Measurements from ENCODE around the gene SEC62. TPM values are rescaled to one million over a fixed set of nuclear protein-coding genes. Genes with fewer than 3 reads are reported as not detected.
"Not testable (repeated sequence)": the region's sequence is repeated elsewhere in the genome, so short reads cannot be mapped to it uniquely, and the experiment has no call there.

Gene SEC62
- total and polyA plus RNA-seq, 5 experiments from 2014 or later: 147 to 226 (median 170) TPM

DNA sequence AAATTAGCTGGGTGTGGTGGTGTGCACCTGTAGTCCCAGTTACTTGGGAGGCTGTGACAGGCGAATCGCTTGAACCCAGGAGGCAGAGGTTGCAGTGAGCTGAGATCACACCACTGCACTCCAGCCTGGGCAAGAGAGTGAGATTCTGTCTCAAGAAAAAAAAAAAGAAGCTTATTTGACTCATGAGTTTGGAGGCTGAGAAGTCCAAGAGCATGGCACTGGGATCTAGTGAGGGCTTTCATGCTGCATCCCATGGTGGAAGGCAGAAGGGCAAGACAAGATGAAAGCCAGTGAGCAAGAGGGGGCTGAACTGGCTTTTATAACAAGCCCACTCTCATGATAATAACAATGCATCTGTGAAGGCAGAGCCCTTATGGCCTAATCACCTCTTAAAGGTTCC lies 33.4 kb downstream of the SEC62 start:
- no peak for ATAC-seq
- Mint-ChIP-seq H3K27me3 (no peaks in the 10 kb centered on the region), H3K9me3 (no peaks in the 10 kb centered on the region), H3K36me3 (peaks cover 11 to 14% (median 11%) of the 10 kb centered on the region in 3 donors), H3K4me3 (no peak overlapping the region), H3K4me1 (peaks cover 18 to 42% (median 37%) of the 10 kb centered on the region in 4 donors), H3K27ac (no peak overlapping the region)
- DNase-seq: no peak
- POLR2A ChIA-PET: interaction anchor here (1.6 kb wide), 1 partner anchor 34 kb away, joined by 3 read pairs; the partner anchor contains the start of gene SEC62

DNA sequence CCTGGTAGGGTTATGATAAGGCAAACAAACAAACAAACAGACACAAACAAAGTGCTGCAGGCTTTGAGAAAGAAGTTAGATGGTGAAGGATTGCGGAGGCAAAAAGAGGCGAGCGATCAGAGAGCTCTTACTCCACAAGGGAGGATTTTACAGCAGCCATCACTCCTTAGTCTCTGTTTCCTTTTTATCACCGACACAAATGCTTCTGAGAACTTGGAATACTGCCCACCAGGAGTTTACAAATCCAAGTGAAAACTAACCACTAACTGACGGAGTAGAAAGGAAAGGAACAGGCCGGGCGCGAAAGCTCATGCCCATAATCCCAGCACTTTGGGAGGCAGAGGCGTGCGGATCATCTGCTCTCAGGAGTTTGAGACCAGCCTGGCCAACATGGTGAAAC lies 35.6 kb downstream of the SEC62 start:
- Mint-ChIP-seq H3K36me3 (peaks cover 5 to 11% (median 11%) of the 10 kb centered on the region in 3 donors), H3K4me3 (peak overlapping the region in 5 of 10 donors; percentile 12 to 65 (median 34)), H3K27ac (peak overlapping the region in 7 of 10 donors; percentile 21 to 81 (median 40)), H3K4me1 (peaks cover 27 to 56% (median 52%) of the 10 kb centered on the region in 4 donors), H3K27me3 (no peaks in the 10 kb centered on the region), H3K9me3 (no peaks in the 10 kb centered on the region)
- POLR2A ChIA-PET: interaction anchor here (0.6 kb wide), 1 partner anchor 39 kb away, joined by 9 read pairs; no protein-coding TSS in a partner anchor
- ATAC-seq: no peak
- no peak for DNase-seq

DNA sequence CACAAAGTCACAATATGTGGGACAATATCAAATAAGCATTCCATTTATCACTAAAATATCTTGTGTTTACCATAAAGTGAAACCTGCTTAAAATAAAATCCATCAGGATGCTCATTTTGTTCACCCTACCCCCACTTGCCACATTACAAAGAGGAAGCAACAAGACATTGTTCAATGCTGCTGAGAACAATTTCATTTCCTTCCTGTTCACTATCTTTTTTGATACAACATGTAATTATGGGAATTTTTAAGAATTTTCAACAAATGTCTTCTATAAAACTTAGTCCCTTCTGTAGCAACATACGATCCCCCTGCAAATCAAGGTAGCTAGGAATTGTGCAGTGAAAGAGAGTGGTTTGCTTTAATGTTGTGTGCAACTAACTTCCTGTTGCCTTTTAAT lies 36.3 kb downstream of the SEC62 start:
- Mint-ChIP-seq H3K4me1 (peaks cover 29 to 58% (median 56%) of the 10 kb centered on the region in 4 donors), H3K36me3 (peaks cover 4 to 11% (median 11%) of the 10 kb centered on the region in 3 donors), H3K27ac (peak overlapping the region in 9 of 10 donors; percentile 24 to 85 (median 65)), H3K4me3 (peak overlapping the region; percentile 4 to 72 (median 49)), H3K9me3 (no peaks in the 10 kb centered on the region), H3K27me3 (no peaks in the 10 kb centered on the region)
- peak in 1 of 10 donors; percentile 10 for DNase-seq
- peak in 1 of 2 donors; percentile 46 for ATAC-seq
- POLR2A ChIA-PET: interaction anchor here (1.2 kb wide), 1 partner anchor 36 kb away, joined by 4 read pairs; the partner anchor contains the start of gene SEC62

DNA sequence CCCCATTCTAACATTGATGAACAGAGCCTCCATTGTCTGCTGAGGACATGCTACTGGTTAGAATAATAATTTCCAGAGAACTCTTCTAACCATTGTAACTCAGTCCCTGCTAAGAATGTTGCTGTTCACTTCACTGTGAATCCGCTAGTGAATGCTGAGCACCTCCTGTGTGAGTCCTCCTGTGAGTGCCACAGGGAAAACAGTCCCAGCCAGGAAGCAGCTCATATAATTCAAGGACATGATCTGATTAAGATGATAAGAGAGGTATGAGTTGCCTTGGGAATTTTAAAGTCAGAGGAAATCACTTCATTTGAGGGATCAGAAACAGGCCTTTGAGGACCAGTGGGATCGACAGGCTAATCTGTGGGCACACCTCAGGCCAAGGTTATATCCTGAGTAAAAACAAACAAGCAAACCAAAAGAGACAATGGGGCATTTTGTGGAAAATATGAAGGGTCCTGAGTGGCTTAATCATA lies 37.3 kb downstream of the SEC62 start:
- H3K4me1 Mint-ChIP-seq: peaks cover 31 to 60% (median 56%) of the 10 kb centered on the region in 4 donors
- no peaks in the 10 kb centered on the region for H3K27me3 Mint-ChIP-seq
- DNase-seq (no peak), ATAC-seq (no peak)
- H3K4me3 Mint-ChIP-seq: peak overlapping the region in 4 of 10 donors; percentile 22 to 64 (median 40)
- no peaks in the 10 kb centered on the region for H3K9me3 Mint-ChIP-seq
- POLR2A ChIA-PET: interaction anchor here (1.2 kb wide), 1 partner anchor 232 kb away, joined by 3 read pairs; no protein-coding TSS in a partner anchor
- H3K36me3 Mint-ChIP-seq: peaks cover 4 to 11% (median 6%) of the 10 kb centered on the region in 3 donors
- peak overlapping the region in 8 of 10 donors; percentile 37 to 85 (median 70) for H3K27ac Mint-ChIP-seq

DNA sequence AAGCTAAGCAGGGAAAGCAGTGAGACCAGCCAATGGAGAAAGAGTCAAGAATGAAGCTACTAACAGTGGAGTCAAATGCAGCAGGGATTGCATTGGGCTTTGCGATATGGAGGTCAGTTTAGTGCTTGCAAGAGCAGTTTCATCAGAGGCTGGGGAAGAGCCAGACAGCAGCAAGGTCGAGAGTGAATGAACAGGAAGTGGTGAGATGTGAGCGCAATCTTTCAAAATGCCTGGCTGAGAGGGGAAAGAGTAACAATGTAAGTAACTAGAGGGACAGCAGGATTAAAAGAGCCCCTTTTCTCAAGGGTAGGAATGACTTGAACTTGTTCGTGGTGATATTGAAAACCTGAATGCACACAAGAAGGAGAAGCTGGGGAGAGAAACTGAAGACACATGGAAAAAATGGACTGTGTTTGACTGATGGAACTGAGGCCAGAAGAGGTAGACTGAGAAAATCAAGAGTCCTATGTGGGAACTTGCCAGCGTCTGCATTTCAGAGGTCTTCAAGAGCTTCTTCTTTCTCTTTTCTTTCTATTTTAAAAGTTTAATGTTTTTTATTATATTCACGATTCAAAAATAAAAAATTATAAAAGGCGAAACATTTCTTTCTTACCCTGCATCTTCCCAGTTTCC lies 40.5 kb downstream of the SEC62 start:
- DNase-seq: peak in 8 of 10 donors; percentile 8 to 65 (median 42)
- Mint-ChIP-seq H3K27me3 (no peaks in the 10 kb centered on the region), H3K36me3 (no peaks in the 10 kb centered on the region), H3K9me3 (no peaks in the 10 kb centered on the region), H3K27ac (peak overlapping the region; percentile 17 to 77 (median 72)), H3K4me3 (peak overlapping the region in 9 of 10 donors; percentile 8 to 70 (median 47)), H3K4me1 (peaks cover 27 to 51% (median 45%) of the 10 kb centered on the region in 4 donors)
- POLR2A ChIA-PET: interaction anchor here (0.6 to 1.9 kb wide), 4 partner anchors 15 to 158 kb away, joined by 3 to 10 read pairs (median 4); partner anchors contain the start of gene SEC62
- peak; percentile 94 to 97 for ATAC-seq

DNA sequence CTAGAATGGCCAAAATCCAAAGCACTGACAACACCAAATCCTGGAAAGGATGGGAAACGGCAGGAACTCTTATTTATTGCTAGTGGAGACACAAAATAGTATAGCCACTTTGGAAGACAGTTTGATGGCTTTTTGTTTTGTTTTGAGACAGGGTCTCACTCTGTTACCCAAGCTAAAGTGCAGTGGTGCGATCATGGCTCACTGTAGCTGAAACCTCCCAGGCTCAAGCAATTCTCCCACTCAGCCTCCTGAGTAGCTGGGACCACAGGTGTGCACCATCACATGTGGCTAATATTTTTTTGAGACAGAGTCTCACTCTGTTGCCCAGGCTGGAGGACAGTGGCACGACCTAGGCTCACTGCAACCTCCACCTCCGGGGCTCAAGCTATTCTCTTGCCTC lies 43.9 kb downstream of the SEC62 start:
- Mint-ChIP-seq H3K36me3 (no peaks in the 10 kb centered on the region), H3K27me3 (no peaks in the 10 kb centered on the region), H3K27ac (peak overlapping the region in 1 of 10 donors; percentile 33), H3K9me3 (no peaks in the 10 kb centered on the region), H3K4me1 (peaks cover 17 to 26% (median 23%) of the 10 kb centered on the region in 4 donors), H3K4me3 (no peak overlapping the region)
- no peak for ATAC-seq
- POLR2A ChIA-PET: no interaction called here
- DNase-seq: no peak

DNA sequence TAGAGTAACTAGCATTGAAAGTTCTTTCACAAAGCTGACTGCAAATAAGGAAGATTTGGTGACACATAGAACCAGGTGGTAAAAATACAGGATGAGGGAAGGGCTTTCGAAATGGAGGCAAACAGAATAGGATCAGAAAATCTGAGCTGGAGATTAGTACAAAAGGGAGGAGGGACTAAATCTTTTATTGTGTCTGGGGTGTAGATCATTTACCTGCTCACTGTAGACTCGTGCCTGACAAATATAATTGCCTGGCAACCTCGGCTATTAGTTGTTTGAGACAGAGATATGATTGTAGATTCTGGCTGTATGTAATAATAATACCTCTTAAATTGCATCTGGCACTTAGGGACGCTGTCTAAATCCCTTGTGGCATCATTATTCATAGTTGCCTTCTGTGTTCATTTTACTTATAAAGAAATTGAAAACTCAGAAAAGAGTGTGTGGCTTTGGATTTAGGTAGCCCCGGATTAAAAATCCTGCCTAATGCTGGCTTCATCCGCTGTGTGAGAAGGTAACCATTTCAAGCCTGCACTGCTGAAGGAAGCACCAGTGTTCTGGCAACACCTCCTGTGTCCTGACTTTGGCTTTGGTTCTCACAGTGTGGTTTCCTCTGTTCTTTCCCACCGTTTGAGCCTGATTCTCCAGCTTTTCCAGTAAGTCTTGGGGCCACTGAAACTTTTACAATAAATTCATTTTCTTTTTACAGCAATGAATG lies 46.2 kb downstream of the SEC62 start:
- no peaks in the 10 kb centered on the region for H3K9me3 Mint-ChIP-seq
- no peak for DNase-seq
- peak overlapping the region in 1 of 10 donors; percentile 34 for H3K4me3 Mint-ChIP-seq
- H3K27me3 Mint-ChIP-seq: no peaks in the 10 kb centered on the region
- no peaks in the 10 kb centered on the region for H3K36me3 Mint-ChIP-seq
- H3K4me1 Mint-ChIP-seq: peaks cover 4 to 13% (median 5%) of the 10 kb centered on the region in 4 donors
- POLR2A ChIA-PET: no interaction called here
- ATAC-seq: no peak
- H3K27ac Mint-ChIP-seq: peak overlapping the region in 1 of 10 donors; percentile 80

DNA sequence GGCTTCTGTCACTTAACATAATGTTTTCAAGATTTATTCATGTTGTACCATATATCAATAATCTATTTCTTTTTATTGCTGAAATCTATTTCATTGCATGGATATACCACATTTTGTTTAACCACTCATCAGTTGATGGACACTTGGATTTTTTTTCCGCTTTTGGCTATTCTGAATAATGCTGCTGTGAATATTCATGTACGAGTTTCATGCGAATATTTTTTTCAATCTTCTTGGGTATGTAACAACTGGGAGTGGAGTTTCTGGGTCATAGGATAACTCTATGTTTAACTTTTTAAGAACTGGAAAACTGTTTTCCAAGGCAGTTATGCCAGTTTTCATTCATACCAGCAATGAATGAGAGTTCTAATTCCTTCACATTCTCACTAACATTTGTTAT lies 49.5 kb downstream of the SEC62 start:
- DNase-seq: no peak
- Mint-ChIP-seq H3K9me3 (no peaks in the 10 kb centered on the region), H3K4me3 (no peak overlapping the region), H3K27ac (no peak overlapping the region), H3K27me3 (no peaks in the 10 kb centered on the region), H3K36me3 (no peaks in the 10 kb centered on the region), H3K4me1 (peaks cover 1 to 14% (median 6%) of the 10 kb centered on the region in 4 donors)
- ATAC-seq: no peak
- POLR2A ChIA-PET: no interaction called here

DNA sequence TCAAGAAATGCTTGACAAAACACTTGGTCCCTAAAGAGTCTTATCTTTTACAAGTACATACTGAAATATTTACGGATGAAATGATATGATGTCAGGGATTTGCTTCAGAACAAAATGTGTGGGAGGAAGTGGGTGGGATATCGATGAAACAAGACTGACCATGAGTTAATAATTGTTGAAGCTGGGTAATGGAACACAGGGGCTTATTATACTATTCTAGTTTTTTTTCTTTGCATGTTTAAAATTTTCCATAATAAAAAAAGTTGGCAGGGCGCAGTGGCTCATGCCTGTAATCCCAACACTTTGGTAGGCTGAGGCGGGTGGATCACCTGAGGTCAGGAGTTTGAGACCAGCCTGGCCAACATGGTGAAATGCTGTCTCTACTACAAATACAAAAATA lies 52.7 kb downstream of the SEC62 start:
- H3K36me3 Mint-ChIP-seq, ATAC-seq, DNase-seq, POLR2A ChIA-PET, H3K27me3 Mint-ChIP-seq, H3K9me3 Mint-ChIP-seq, H3K4me3 Mint-ChIP-seq: not testable (repeated sequence)
- Mint-ChIP-seq H3K4me1 (peaks cover 2 to 19% (median 11%) of the 10 kb centered on the region in 4 donors), H3K27ac (peak overlapping the region in 1 of 10 donors; percentile 50)

DNA sequence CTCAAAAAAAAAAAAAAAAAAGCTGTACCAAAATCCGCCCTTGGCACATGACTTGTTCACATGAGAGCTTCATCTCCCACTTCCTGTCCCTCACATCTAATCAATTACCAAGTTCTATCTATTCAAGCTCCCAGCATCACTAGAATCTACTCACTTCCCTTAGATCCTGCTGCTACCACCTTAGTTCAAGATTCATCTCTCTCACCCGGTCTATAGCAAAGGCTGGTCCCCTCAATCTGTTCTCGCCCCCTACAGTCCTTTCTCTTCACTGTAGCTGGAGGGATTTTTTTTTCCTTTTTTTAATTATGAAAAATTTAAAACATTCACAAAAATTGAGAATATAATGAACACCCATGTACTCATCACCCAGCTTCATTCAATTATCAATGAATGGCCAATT lies 54.5 kb downstream of the SEC62 start:
- peaks cover 2 to 25% (median 16%) of the 10 kb centered on the region in 4 donors for H3K4me1 Mint-ChIP-seq
- ATAC-seq (peak; percentile 66 to 79), DNase-seq (peak in 2 of 10 donors; percentile 26 to 32)
- POLR2A ChIA-PET: interaction anchor here (0.6 to 2.3 kb wide), 5 partner anchors 12 to 122 kb away, joined by 3 to 10 read pairs (median 6); partner anchors contain the start of gene SEC62
- no peaks in the 10 kb centered on the region for H3K36me3 Mint-ChIP-seq
- peak overlapping the region in 4 of 10 donors; percentile 9 to 58 (median 33) for H3K4me3 Mint-ChIP-seq
- H3K9me3 Mint-ChIP-seq: peaks cover 0 to 4% (median 0%) of the 10 kb centered on the region in 9 donors
- H3K27ac Mint-ChIP-seq: peak overlapping the region in 3 of 10 donors; percentile 31 to 43 (median 35)
- H3K27me3 Mint-ChIP-seq: no peaks in the 10 kb centered on the region

DNA sequence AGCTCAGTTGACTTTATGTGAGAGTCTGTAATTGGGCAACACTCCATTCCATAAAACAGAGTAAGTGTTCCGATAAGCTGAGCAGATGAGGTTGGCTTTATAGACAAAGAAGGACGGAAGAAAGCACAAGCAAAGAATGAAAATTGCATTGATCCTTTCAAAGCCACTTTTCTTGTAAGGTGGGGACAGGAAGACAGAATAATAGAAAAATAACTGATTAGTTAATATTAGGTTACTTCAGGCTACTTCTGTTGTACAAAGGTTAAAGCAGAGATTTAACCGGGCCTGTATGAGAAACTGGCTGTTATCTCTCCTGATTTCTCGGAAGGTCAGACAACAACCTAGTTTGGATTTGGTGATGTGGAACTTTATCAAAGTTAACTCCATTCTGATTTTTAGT lies 55.7 kb downstream of the SEC62 start:
- ATAC-seq (no peak), DNase-seq (no peak)
- Mint-ChIP-seq H3K27ac (no peak overlapping the region), H3K4me3 (no peak overlapping the region), H3K27me3 (no peaks in the 10 kb centered on the region), H3K4me1 (peaks cover 8 to 33% (median 20%) of the 10 kb centered on the region in 4 donors), H3K36me3 (no peaks in the 10 kb centered on the region), H3K9me3 (peaks cover 0 to 4% (median 0%) of the 10 kb centered on the region in 9 donors)
- POLR2A ChIA-PET: interaction anchor here (1.5 to 2.3 kb wide), 3 partner anchors 16 to 56 kb away, joined by 5 to 10 read pairs (median 6); partner anchors contain the start of gene SEC62

DNA sequence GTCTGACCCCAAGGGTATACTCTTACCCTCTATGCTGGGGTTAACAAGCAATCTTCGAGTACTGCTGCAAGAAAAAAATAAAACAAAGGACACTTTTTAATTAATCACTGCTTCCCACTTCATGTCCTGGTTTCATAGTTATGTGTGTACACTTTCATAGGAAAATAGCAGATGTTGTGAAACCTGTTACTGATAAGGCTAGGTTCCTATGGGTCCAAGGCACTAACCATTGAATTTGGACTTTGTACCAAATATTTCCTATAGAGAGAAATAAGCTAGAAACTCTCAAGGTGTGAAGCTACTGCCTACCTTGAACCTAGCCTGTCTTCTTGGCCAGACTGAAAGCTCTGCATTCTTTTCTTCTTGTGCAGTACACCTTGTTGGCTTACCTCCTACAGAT lies 56.6 kb downstream of the SEC62 start:
- H3K27me3 Mint-ChIP-seq: no peaks in the 10 kb centered on the region
- peaks cover 0 to 5% (median 0%) of the 10 kb centered on the region in 9 donors for H3K9me3 Mint-ChIP-seq
- no peaks in the 10 kb centered on the region for H3K36me3 Mint-ChIP-seq
- no peak for ATAC-seq
- H3K4me3 Mint-ChIP-seq: no peak overlapping the region
- H3K27ac Mint-ChIP-seq: no peak overlapping the region
- DNase-seq: no peak
- POLR2A ChIA-PET: interaction anchor here (0.5 to 1.5 kb wide), 2 partner anchors 56 to 191 kb away, joined by 3 to 5 read pairs; partner anchors contain the start of gene SEC62
- peaks cover 14 to 42% (median 26%) of the 10 kb centered on the region in 4 donors for H3K4me1 Mint-ChIP-seq

All from naive thymus-derived CD8-positive, alpha-beta T cell (primary cell).